IMR-90 (cell line): ENCODE measurements around the gene ZNF750. TPM values are rescaled to one million over a fixed set of nuclear protein-coding genes. Genes with fewer than 3 reads are reported as not detected.

Source experiments
- ATAC-seq: fragments of 200-7000 bp; cut with Tn5 transposase; 2 replicates; pipeline ENCODE4 v1.9.1; 2020; ENCODE audit warnings: low read depth, mild to moderate bottlenecking, moderate library complexity
- BruUV-seq: library from RNA; stranded (reverse); fragments of 400-500 nt; replicated peaks from 2 replicates; lab custom pipeline; 2021; lab: Mats Ljungman, UMichigan
- CTCF ChIA-PET: fragments of 300-600 bp; formaldehyde crosslinking; extraction: SDS; loops from one replicate; lab custom pipeline; 2021; ENCODE audit warnings: antibody characterized with exemption; lab: Yijun Ruan, JAX
- POLR2A ChIA-PET: fragments of 300-600 bp; sonication (Branson Sonifier 250); formaldehyde crosslinking; loops from one replicate; lab custom pipeline; 2022; ENCODE audit warnings: antibody characterized with exemption; ENCODE audit not compliant: unreplicated experiment; lab: Charles Lee
- DNase-seq: peaks from one replicate; pipeline ENCODE4 v3.0.0; 2013
- H2AFZ ChIP-seq: replicated peaks from 2 replicates; pipeline ENCODE3; 2013; ENCODE audit warnings: low read length, mild to moderate bottlenecking; ENCODE audit not compliant: poor library complexity
- H2AK5ac ChIP-seq: 2 replicates; pipeline ENCODE4 v1.6.1; 2013; ENCODE audit warnings: low read depth, low read length, inconsistent platforms
- H2AK9ac ChIP-seq: replicated peaks from 2 replicates; pipeline ENCODE3; 2013; ENCODE audit warnings: mild to moderate bottlenecking, low read depth, low read length, moderate library complexity; ENCODE audit not compliant: poor library complexity
- H2BK120ac ChIP-seq: 2 replicates; pipeline ENCODE4 v1.6.1; 2013; ENCODE audit warnings: low read depth, low read length, inconsistent platforms
- H2BK15ac ChIP-seq: 3 replicates; pipeline ENCODE4 v1.6.1; 2013; ENCODE audit warnings: low read depth, low read length, inconsistent platforms
- H2BK20ac ChIP-seq: 2 replicates; pipeline ENCODE4 v1.6.1; 2013; ENCODE audit warnings: low read depth, mild to moderate bottlenecking, inconsistent platforms, low read length, moderate library complexity
- H2BK5ac ChIP-seq: 2 replicates; pipeline ENCODE4 v1.6.1; 2013; ENCODE audit warnings: mild to moderate bottlenecking, low read depth, low read length, inconsistent platforms; ENCODE audit not compliant: poor library complexity, severe bottlenecking
- H3K14ac ChIP-seq: replicated peaks from 2 replicates; pipeline ENCODE4 v1.6.1; 2013; ENCODE audit warnings: low read depth, low read length, inconsistent platforms
- H3K18ac ChIP-seq: 2 replicates; pipeline ENCODE4 v1.6.1; 2013; ENCODE audit warnings: low read depth, low read length, control low read depth
- H3K23ac ChIP-seq: 2 replicates; pipeline ENCODE4 v1.6.1; 2013; ENCODE audit warnings: low read depth, low read length, inconsistent platforms
- H3K27ac ChIP-seq: 2 replicates; pipeline ENCODE4 v1.5.1; 2013; ENCODE audit warnings: mild to moderate bottlenecking, control low read depth, low read length; ENCODE audit not compliant: insufficient read depth
- H3K27me3 ChIP-seq: 2 replicates; pipeline ENCODE4 v1.6.1; 2013; ENCODE audit warnings: low read length; ENCODE audit not compliant: control insufficient read depth, insufficient read depth
- H3K36me3 ChIP-seq: 2 replicates; pipeline ENCODE4 v1.6.1; 2013; ENCODE audit warnings: low read length, mixed read lengths; ENCODE audit not compliant: control insufficient read depth, insufficient read depth
- H3K4ac ChIP-seq: 2 replicates; pipeline ENCODE4 v1.6.1; 2013; ENCODE audit warnings: low read depth, low read length, inconsistent platforms
- H3K4me1 ChIP-seq: 2 replicates; pipeline ENCODE4 v1.6.1; 2013; ENCODE audit warnings: low read length, mixed read lengths; ENCODE audit not compliant: control insufficient read depth, insufficient read depth
- H3K4me2 ChIP-seq: 2 replicates; pipeline ENCODE4 v1.6.1; 2013; ENCODE audit warnings: low read depth, mild to moderate bottlenecking, control low read depth, low read length, moderate library complexity
- H3K4me3 ChIP-seq: 2 replicates; pipeline ENCODE4 v1.5.1; 2013; ENCODE audit warnings: low read depth, mild to moderate bottlenecking, control low read depth, low read length, moderate library complexity; ENCODE audit not compliant: insufficient read depth
- H3K56ac ChIP-seq: 2 replicates; pipeline ENCODE4 v1.6.1; 2013; ENCODE audit warnings: low read length, inconsistent platforms; ENCODE audit not compliant: insufficient read depth; ENCODE audit errors: extremely low read depth
- H3K79me1 ChIP-seq, 2 experiments: 2 replicates each; pipeline ENCODE4 v1.6.1; 2013; ENCODE audit warnings: low read length in 2 of 2, inconsistent platforms in 1 of 2, low read depth in 1 of 2
- H3K9ac ChIP-seq: 2 replicates; pipeline ENCODE4 v1.6.1; 2013; ENCODE audit warnings: low read depth, low read length, control low read depth
- H3K9me1 ChIP-seq: 2 replicates; pipeline ENCODE4 v1.6.1; 2013; ENCODE audit warnings: low read length, inconsistent platforms; ENCODE audit not compliant: insufficient read depth
- H3K9me3 ChIP-seq: 2 replicates; pipeline ENCODE4 v1.6.1; 2013; ENCODE audit warnings: low read length; ENCODE audit not compliant: control insufficient read depth, insufficient read depth
- H4K20me1 ChIP-seq: 2 replicates; pipeline ENCODE4 v1.6.1; 2013; ENCODE audit warnings: low read length, inconsistent platforms; ENCODE audit not compliant: insufficient read depth
- H4K5ac ChIP-seq: 2 replicates; pipeline ENCODE4 v1.6.1; 2013; ENCODE audit warnings: mild to moderate bottlenecking, low read depth, low read length, control low read depth
- H4K8ac ChIP-seq, 2 experiments: 2 replicates each; pipeline ENCODE4 v1.6.1; 2013; ENCODE audit warnings: low read depth in 2 of 2, low read length in 2 of 2, control low read depth in 1 of 2, inconsistent platforms in 1 of 2
- H4K91ac ChIP-seq: 2 replicates; pipeline ENCODE4 v1.6.1; 2013; ENCODE audit warnings: low read depth, low read length, inconsistent platforms; ENCODE audit not compliant: insufficient read depth
- CHD1 ChIP-seq: IDR thresholded peaks from 2 replicates; pipeline ENCODE4 v1.6.1; 2012; ENCODE audit warnings: low read depth, low read length, improper control_type of control experiment
- FOS ChIP-seq: fragments of 150-350 bp; IDR thresholded peaks from 2 replicates; pipeline ENCODE4 v1.6.1; 2016; ENCODE audit warnings: low read depth, low read length
- MAFK ChIP-seq: IDR thresholded peaks from 2 replicates; pipeline ENCODE4 v1.6.1; 2012; ENCODE audit warnings: low read depth, low read length, improper control_type of control experiment
- MAZ ChIP-seq: IDR thresholded peaks from 2 replicates; pipeline ENCODE4 v1.6.1; 2012; ENCODE audit warnings: low read depth, mild to moderate bottlenecking, low read length, improper control_type of control experiment, moderate library complexity, borderline replicate concordance
- POLR2A ChIP-seq: IDR thresholded peaks from 2 replicates; pipeline ENCODE4 v1.6.1; 2012; ENCODE audit warnings: mild to moderate bottlenecking, low read depth, low read length
- RAD21 ChIP-seq: IDR thresholded peaks from 2 replicates; pipeline ENCODE4 v1.6.1; 2012; ENCODE audit warnings: low read length, improper control_type of control experiment
- RFX5 ChIP-seq: IDR thresholded peaks from 2 replicates; pipeline ENCODE4 v1.8.0; 2012; ENCODE audit warnings: low read depth, mild to moderate bottlenecking, low read length, moderate library complexity
- USF2 ChIP-seq: fragments of 150-350 bp; IDR thresholded peaks from 2 replicates; pipeline ENCODE4 v1.6.1; 2017; ENCODE audit warnings: mild to moderate bottlenecking, antibody characterized with exemption, low read length, low read depth
- WGBS, 2 experiments: methylation state at CpG; one replicate each; pipeline versions ENCODE4 v1.1.5 to v1.1.7; 2013; ENCODE audit warnings: missing lambda C conversion rate in 2 of 2; ENCODE audit not compliant: insufficient read length in 1 of 2; ENCODE audit errors: extremely low coverage in 2 of 2; 5-methylcytosine and 5-hydroxymethylcytosine counted together
- dilution Hi-C: fragments of 300-500 bp; cut with HindIII; formaldehyde crosslinking; loops from one replicate; pipeline ENCODE4 v1.14.3; 2018; ENCODE audit warnings: low sequenced_read_pairs; ENCODE audit not compliant: unreplicated experiment
- in situ Hi-C: fragments of 300-500 bp; cut with MboI; formaldehyde crosslinking; loops from 3 replicates; pipeline ENCODE4 v1.14.3; 2019; ENCODE audit warnings: low sequenced_read_pairs, inconsistent platforms, mixed read lengths
- intact Hi-C: fragments of 100-400 bp; cut with micrococcal nuclease; formaldehyde crosslinking; loops from 2 replicates; pipeline ENCODE4 v1.10.0; 2022
- polyA plus RNA-seq, 3 experiments: library from polyadenylated mRNA; depleted of rRNA; stranded (reverse); fragments of >200 nt; gene quantifications; 2 replicates each; pipeline ENCODE4 v1.2.3, GENCODE V29; 2012; ENCODE audit warnings: low replicate concordance in 1 of 3
- total RNA-seq: library from RNA; depleted of rRNA; stranded (reverse); fragments of >200 nt; gene quantifications from 2 replicates; pipeline ENCODE4 v1.2.3, GENCODE V29; 2012
- TF ChIP-seq, protein P1 (sequence below): conservative IDR thresholded peaks from 2 replicates; pipeline ENCODE4 v1.5.1; 2012; ENCODE audit warnings: mild to moderate bottlenecking, low read depth, low read length, improper control_type of control experiment

Gene ZNF750
- total and polyA plus RNA-seq, 2 of the 4 experiments (the other 2 are of a cell fraction): not detected

DNA sequence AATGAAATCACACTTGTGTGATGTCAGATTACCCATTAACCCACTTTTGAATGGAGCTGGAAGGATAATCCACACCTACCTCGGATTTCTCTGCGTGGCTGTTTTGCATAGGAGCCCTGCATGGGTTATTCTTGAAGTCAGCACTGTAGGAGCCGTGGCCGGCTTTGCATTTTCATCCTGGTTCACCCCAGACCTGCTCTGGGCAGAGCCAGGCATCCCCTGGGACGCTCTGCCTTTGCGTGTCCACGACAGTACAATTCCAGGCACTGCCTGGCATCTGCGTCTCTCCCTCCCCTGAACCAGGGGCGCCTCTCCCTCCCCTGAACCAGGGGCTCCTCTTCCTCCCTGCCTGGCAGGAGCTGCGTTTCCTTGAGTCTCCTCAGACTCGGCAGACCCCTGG lies 29.7 kb upstream of the ZNF750 start:
- intact Hi-C loops (no loop called here), dilution Hi-C loops (no loop called here), in situ Hi-C loops (no loop called here)
- DNase-seq (no peak), ATAC-seq (no peak)
- H2AFZ ChIP-seq: no peak overlapping the region
- H3K9me3 ChIP-seq: no peaks in the 10 kb centered on the region
- H2AK5ac ChIP-seq: no peak overlapping the region
- peaks cover 3% of the 10 kb centered on the region for H4K20me1 ChIP-seq
- no peak overlapping the region for H4K5ac ChIP-seq
- H3K27me3 ChIP-seq: no peaks in the 10 kb centered on the region
- H3K23ac ChIP-seq: no peak overlapping the region
- 0 out of 2 replicates have a peak, but pooled peaks cover 5% of the 10 kb centered on the region for H3K9me1 ChIP-seq
- no peak overlapping the region for H3K18ac ChIP-seq
- H3K9ac ChIP-seq: no peak overlapping the region
- H4K91ac ChIP-seq: no peak overlapping the region
- no peak overlapping the region for H2BK15ac ChIP-seq
- H3K79me1 ChIP-seq: peaks cover 4 to 44% of the 10 kb centered on the region in 2 experiments
- H3K14ac ChIP-seq: no peak overlapping the region
- ChIA-PET POLR2A (no interaction called here), CTCF (no interaction called here)
- no peak overlapping the region for H2BK120ac ChIP-seq
- WGBS, 2 experiments: 89% methylated on average over 2 of the region's 11 CpGs; no CpG with 5 or more reads in 1 of the 2 experiments
- H3K36me3 ChIP-seq: peaks cover 13% of the 10 kb centered on the region
- no peak overlapping the region for H3K56ac ChIP-seq
- no peak overlapping the region for H2AK9ac ChIP-seq
- no peak overlapping the region for H3K27ac ChIP-seq
- H2BK5ac ChIP-seq: no peak overlapping the region
- H3K4me2 ChIP-seq: no peak overlapping the region
- peaks cover 9% of the 10 kb centered on the region for H3K4me1 ChIP-seq
- TF ChIP-seq CHD1 (no peak), RAD21 (no peak), MAZ (no peak), FOS (no peak), USF2 (no peak), RFX5 (no peak), MAFK (no peak), POLR2A (no peak)
- TF ChIP-seq, protein P1, sequence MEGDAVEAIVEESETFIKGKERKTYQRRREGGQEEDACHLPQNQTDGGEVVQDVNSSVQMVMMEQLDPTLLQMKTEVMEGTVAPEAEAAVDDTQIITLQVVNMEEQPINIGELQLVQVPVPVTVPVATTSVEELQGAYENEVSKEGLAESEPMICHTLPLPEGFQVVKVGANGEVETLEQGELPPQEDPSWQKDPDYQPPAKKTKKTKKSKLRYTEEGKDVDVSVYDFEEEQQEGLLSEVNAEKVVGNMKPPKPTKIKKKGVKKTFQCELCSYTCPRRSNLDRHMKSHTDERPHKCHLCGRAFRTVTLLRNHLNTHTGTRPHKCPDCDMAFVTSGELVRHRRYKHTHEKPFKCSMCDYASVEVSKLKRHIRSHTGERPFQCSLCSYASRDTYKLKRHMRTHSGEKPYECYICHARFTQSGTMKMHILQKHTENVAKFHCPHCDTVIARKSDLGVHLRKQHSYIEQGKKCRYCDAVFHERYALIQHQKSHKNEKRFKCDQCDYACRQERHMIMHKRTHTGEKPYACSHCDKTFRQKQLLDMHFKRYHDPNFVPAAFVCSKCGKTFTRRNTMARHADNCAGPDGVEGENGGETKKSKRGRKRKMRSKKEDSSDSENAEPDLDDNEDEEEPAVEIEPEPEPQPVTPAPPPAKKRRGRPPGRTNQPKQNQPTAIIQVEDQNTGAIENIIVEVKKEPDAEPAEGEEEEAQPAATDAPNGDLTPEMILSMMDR: no peak
- H3K4me3 ChIP-seq: no peak overlapping the region
- H4K8ac ChIP-seq: no peak overlapping the region
- BruUV-seq: no TSS peak
- H3K4ac ChIP-seq: no peak overlapping the region
- no peak overlapping the region for H2BK20ac ChIP-seq
